HG02642 (cell line): Measurements from ENCODE around the gene TTC7B.

Experiments used
- ATAC-seq: cut with Tn5 transposase; IDR thresholded peaks from one replicate; pipeline ENCODE4 v1.9.1; 2021; ENCODE audit warnings: mild to moderate bottlenecking; ENCODE audit not compliant: unreplicated experiment, poor library complexity

TTC7B gene

DNA sequence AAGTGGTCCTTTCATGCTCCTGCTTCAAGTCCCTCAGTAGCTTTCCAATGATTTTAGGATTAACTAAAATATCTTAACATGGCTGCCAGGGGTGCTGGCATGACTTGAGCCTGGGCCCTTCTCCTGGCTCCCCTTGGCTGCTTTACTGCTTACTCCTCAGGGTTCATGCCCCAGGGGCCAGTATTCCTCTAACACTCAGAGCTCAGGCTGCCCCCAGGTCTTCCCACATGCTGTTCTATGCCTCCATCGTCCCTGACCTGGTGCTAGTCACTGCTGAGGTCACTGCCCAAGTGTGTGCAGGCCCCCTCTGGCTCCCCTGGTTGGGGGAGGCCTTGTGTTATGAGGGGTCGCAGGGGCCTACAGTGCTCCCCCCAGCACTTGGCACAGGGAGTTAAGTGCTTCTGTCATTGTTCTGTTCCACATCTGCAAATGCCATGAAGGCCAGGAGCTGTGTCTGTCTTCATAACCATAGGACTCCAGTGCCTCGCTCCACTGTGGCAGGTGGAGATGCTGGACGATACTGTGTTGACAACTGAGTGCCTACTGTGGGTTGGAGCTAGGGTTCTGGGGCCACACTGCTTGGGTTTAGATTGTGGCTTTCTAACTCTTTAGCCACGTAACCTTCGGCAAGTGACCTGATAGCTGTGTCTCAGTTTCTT lies 228.8 kb downstream of the TTC7B start:
- ATAC-seq = no peak

GRCh38 chr14:90585106-90585505 lies 231.1 kb downstream of the TTC7B start:
- ATAC-seq = no peak

DNA sequence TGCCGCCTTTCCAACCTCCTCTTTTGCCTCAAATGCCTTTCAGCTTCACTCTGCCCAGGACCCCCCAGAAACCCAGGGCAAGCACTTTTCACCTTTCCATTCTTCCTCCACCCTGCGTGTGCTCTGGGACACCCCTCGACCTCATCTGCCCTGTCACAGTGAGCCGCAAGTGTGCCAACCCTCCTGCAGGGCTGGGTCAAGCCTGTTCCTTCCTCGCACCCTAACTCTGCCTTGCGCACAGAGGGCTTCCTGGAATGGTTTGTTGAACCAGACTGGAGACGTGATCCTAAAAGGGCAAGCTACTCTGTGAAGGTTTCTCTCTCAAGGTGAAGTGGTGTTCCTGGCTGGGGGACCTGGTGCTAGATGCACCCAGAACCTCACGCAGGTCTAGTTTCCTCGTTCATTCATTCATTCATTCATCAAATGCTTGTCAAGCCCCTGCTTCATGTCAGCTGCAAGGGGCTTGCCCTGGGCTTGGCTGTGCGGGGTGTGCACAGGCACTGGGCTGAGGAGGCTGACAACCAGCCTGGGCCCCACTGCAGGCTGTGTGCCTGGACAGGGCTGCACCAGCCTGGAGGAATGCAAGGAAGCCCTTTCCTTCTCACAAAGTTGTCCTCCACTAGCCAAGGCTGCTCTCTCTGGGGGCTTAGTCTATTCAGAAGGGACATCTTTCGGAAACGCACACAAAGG lies 232.2 kb downstream of the TTC7B start:
- ATAC-seq = no peak

DNA sequence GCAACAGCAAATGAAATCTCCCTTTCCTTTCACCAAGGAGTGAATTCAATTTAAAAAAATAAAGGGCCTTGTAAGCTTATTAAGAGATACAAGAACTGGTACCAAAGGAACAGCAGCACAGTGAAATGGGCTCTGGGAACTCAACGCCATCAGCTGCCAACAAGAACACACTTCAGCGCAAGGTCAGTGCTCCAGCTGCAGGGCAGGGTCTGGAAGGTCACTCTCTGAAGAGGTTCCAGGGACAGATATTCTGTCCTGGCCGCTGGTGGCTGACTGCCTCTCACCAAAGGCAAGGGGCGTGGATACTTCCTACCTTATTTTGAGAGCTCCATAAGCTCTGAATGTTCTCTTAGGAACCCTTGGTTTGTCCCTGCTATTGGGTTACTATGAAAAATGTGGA lies 232.8 kb downstream of the TTC7B start:
- no peak for ATAC-seq

DNA sequence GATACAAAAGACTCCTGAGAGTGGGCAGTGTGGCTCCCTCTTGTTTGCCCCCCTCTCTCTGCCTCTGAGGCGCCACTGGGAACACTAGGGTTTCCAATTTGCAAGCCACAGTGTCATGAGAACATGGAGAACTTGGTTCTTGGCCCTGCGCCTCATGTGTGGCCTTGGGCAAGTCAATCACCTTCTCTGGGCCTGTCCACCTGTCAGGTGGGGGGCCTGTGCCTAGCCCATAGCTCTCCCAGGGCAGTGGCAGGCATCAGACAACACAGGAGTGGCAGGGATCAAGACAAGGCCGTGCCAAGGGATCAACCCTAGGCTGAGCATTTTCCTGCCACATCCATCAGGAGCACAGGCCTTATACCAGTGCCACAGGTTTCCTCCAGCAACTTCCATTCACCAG lies 234.1 kb downstream of the TTC7B start:
- ATAC-seq = no peak

DNA sequence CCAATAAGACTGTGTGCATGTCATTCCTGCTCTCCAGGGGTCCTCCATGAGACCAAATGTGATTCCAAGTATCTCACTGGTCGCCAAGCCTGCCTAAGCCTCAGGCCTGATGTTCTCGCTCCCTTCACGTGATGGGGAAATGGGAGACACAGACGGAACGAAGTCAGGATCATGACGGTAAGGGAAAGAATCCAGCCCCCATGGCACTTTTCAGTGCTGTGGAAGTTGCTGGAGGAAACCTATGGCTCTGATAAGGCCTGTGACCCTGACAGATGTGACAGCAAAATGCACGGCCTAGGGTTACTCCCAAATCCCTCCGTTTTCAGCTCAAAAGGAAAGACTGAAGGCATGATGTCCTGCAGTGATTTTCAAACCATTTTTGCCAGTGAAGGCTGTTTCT lies 234.5 kb downstream of the TTC7B start:
- ATAC-seq = no peak

DNA sequence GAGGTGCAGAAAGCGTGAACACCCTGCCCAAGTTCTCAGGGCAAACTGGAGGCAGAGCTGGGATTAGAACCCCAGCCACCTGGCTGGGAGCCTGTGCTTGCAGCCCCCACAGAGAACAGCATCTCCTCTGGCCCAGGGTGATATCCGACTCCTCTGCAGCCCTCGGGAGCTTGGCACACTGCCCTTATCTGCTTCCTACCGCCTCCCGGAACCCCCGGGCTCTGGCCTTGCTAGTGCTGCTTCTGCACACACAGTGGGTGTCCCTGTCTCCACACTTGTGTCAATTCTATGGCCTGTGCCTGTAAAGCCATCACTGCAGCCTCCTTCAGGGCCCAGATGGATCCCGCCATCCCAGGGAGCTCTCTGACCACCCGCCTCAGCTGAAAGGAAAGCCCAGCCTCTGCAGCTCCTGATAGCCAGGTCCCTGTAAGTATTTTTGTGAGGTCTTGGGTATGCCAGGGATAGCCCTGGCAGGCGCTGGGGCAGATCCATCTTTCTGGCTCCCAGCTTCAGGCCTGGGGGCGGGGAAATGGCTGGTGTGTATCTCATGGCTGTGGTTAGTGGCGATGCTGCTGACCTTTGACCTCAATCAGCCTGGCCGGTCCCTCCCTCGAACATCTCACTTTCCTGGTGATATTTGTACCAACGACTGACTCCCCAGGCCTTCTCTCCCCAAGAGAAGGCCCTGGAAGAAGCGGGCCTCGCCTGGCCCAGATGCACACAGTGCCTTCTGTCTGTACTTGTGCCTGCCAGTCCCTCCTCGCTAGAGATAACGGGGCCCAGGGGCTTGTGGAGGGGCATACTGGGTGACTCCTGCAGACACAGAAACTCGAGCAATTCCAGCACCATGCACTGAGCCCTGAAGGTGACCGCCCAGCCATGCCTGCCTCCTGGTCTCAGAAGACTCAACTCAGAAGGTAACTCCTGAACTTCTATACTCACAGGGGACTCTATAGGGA lies 235.6 kb downstream of the TTC7B start:
- no peak for ATAC-seq

DNA sequence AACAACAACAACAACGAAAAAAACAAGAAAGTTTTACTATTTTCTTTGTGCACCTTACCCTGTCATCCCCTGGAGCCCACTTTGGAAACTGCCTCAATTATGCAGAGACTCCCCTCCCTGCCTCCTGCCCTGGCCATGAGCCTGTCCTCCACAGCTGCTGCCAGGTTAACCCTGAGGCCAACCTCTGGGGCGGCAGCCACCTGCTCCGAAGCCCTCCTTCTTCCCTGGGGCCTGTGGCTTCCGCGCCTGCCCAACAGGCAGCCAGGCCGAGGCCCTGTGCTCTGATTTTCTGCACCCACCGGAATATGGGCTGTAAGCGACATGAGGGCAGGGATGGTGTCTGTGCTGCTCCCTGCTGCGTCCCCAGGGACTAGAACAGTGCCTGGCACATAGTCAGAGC lies 236.4 kb downstream of the TTC7B start:
- ATAC-seq = no peak

GRCh38 chr14:90579088-90579487 lies 237.1 kb downstream of the TTC7B start:
- no peak for ATAC-seq

DNA sequence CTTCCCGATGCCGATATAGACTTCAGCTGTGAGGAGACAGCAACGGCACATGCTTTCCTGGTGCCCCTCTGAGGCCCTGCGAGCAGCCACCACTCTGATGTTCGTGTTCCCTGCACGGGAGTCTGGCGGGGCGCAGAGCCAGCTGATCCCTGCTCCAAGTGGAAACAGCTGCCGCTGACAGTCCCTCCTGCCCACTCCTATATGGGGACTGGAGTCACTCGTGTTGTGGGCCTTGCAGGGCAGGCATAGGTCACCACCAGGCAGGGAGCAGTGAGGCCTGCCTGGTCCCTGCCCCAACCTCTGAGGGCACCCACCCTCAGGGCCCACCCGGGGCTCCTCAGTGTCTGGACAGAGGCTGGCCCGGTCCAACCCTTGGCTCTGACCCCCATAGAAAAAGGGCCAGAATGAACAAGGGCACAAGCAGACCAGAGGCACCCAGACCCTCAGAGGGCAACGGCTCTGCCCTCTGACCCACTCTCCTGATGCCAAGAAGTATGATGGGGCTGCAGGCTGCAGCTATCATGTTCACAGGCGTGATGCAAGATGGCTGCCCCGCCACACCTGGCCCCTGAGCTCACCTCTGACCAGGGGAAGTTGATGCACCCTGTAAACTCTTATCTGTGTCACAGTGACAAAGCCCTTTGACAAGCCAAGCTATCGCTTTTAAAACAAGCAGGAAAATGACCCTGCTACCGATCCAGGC lies 237.8 kb downstream of the TTC7B start:
- no peak for ATAC-seq

DNA sequence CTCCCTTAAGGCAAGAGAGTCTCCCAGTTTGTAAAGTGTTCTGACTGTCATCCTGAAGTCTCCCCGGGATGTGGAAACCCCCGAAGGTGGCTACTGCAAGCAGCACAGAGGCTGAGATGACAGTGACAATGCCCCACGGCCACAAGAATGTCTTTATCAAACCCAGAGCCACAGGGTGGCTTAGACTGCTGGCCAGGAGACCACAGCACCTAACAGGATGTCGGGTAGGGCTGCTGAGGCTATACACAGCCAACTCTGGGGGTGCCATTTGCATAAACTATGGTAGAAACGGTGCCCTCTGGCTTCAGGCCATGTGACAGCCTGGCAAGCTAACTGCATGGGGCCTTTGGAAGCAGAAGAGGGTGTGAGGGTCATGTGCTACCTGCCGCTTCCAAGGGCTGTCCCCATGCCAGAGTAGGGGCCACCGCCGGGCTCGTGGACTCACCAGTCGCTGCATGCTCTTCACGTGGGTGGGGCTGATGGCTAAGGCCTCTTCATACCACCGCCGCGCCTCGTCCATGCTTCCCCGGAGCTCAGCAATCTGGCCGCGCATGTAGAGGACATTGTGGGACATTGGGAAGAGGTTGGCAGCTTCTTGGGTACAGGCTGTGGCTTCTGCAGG lies 238.5 kb downstream of the TTC7B start:
- no peak for ATAC-seq

DNA sequence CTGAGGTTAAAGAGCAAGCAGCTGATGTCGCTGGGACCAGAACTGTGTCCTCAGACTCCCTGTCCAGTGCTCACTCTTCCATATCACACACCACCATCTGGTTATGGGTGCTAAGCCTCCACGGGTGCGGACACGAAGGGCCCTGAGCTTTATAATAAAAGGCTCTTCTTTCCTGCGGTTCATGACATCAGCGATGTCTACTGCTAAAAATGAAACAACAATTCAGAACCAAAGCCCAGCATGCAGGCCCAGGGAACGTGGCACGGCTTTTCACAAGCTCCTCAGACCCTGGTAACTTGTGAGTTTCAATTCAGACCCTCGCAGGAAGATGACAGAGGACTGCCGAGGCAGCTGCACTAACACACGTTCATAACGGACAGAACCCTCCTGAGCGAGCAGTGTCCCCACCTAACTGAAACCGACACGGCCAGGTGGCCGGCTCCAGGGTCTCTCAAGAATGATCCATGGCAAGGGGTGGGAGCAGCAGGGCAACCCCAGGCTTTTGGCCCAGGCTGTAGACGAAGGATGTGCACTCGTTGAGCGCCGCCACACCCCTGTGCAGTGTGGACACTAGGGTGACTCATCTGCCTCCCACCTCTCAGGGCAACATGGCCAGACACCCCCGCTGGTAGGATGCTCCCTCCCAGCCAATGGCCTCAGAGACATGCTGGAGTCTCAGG lies 239.1 kb downstream of the TTC7B start:
- no peak for ATAC-seq

GRCh38 chr14:90576581-90576980 lies 239.6 kb downstream of the TTC7B start:
- ATAC-seq = no peak

GRCh38 chr14:90575781-90576180 lies 240.4 kb downstream of the TTC7B start:
- ATAC-seq = no peak

DNA sequence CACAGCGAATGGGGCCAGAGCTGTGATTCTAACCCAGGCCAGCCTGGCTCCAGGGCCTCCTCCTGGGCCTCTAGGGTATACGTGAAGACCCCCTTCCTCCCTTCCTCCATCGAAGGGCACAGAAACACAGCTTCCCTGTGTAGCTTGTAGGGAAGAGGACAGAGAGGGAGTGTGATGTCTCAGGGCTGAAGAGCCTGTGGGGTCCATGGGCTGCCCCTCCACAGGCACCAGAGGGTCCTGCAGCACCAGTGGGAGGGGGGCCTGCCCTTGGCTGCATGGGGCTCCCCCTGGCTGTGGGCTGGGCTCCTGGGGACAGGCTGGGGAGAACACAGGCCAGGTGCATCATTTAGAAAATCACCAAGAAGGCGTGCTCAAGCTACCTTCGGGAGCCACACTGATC lies 240.9 kb downstream of the TTC7B start:
- ATAC-seq = no peak

DNA sequence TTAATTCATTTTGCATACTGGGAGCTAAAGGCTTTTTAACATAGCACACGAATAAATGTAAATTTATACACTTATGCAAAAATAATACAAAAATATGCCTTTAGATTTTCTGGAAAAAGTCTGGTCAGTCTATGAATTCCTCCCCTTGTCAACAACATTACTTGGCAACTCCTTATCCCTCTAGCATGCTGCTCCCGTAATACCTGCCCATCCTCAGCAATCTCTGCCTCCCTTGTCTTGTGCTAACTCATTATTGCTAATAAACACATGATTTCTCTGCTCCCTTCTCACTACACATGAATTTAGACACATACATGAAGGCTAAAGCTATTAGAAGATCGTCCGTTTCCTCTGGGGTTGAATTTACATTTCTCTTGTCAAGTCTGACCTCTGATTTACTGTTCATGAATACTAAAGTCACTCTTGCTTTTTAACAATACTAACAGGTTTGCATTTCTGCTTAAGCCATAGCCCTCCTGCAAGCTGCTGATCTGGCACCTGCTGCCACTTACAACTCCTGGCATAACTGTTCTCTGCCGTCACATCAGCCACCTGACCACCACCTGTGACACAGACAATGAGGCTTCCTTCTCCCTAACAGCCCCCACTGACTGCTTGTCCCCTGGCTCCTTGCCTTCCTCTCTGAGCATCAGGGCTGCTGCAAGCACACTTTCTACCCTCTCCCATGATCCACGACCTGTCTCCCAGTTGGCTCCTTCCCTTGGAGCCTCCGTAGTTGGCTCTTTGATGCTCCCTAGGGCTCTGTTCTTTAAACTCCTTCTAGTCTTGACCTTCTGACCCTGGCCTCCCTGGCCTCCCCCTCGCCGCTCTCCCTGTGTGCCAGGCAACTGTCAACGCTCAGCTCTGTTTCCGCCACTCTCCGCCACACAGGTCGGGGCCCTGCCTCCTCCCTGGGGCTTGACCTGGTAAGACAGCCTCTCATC lies 241.8 kb downstream of the TTC7B start:
- no peak for ATAC-seq

GRCh38 chr14:90573385-90574105 lies 242.7 kb downstream of the TTC7B start:
- ATAC-seq = no peak
